Immature natural killer cell (primary cell): Measurements from ENCODE around the gene ZNF526. TPM values are rescaled to one million over a fixed set of nuclear protein-coding genes. Genes with fewer than 3 reads are reported as not detected.

Experiments
- DNase-seq, 3 donors: peaks; one replicate each; pipeline ENCODE4 v3.0.0; 2022; ENCODE audit warnings: mixed read lengths in 1 of 3
- H3K27ac Mint-ChIP-seq, 6 donors: one replicate each; pipeline ENCODE4 v1.8.0; 2020; ENCODE audit warnings: mixed read lengths in 6 of 6, mild to moderate bottlenecking in 5 of 6, inconsistent platforms in 4 of 6, moderate library complexity in 3 of 6
- H3K27me3 Mint-ChIP-seq, 3 donors: one replicate each; pipeline ENCODE4 v1.8.0; 2020 to 2021; ENCODE audit warnings: low read depth in 3 of 3, mild to moderate bottlenecking in 3 of 3, mixed read lengths in 3 of 3, moderate library complexity in 3 of 3, inconsistent platforms in 1 of 3
- H3K36me3 Mint-ChIP-seq, 3 donors: one replicate each; pipeline ENCODE4 v1.8.0; 2020; ENCODE audit warnings: mixed read lengths in 3 of 3, inconsistent platforms in 2 of 3, mild to moderate bottlenecking in 2 of 3
- H3K4me1 Mint-ChIP-seq, 2 donors: one replicate each; pipeline ENCODE4 v1.8.0; 2020; ENCODE audit warnings: inconsistent platforms in 2 of 2, mild to moderate bottlenecking in 2 of 2, mixed read lengths in 2 of 2, moderate library complexity in 1 of 2
- H3K4me3 Mint-ChIP-seq, 5 donors: one replicate each; pipeline ENCODE4 v1.8.0; 2020; ENCODE audit warnings: mild to moderate bottlenecking in 5 of 5, mixed read lengths in 5 of 5, inconsistent platforms in 3 of 5, moderate library complexity in 3 of 5
- H3K9me3 Mint-ChIP-seq, 6 donors: one replicate each; pipeline ENCODE4 v1.8.0; 2020; ENCODE audit warnings: mild to moderate bottlenecking in 6 of 6, mixed read lengths in 6 of 6, inconsistent platforms in 4 of 6, moderate library complexity in 3 of 6
- polyA plus RNA-seq, 3 donors: library from polyadenylated mRNA; unstranded; fragments of 300-500 nt; fragmentation: Illumina TruSeq; gene quantifications; one replicate each; pipeline ENCODE4 v1.2.3, GENCODE V29; 2021

ZNF526 gene
- polyA plus RNA-seq, 3 donors from 2014 or later = 2.9 to 9.1 (median 5.2) TPM

DNA sequence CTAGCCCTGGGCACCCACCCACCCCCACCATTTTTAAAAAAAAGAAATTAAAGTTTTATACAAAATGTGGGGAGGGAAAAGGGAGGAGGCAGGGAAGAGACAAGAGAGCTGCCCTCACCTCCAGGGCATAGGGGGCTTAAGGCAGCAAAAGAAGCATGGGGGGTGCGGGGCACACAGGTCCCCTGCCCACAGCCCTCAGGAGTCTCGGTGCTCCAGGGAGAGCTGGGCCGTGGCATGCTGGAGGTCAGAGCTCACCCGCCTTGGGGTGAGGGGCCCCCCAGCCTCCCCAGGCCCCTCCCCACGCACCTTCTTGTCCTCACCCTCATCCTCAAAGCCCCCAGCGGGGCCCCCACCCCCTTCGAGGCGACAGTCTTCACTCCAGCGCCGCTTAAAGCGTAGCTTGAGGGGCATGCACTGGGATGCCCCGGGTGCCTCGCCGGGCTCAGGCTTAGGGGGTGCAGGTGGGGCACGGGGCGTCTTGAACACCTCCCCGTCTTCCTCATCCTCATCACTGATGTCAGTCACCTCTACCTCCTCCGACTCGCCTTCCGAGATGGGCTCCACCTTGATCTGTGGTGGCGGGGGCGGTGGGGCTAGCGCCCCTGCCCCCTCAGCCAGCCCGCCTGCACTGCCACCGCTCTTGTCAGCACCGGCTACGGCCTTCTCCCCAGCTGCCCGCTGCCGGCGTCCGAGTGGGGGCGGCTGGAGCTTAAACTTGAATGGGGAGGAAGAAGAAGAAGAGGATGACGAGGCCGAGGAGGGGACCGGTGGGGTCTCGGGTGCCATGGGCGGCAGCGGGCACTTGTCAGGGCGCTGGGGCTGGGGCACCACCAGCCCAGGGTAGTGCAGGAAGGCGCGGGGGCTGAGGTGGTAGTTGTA lies 28.4 kb downstream of the ZNF526 start:
- DNase-seq = no peak
- Mint-ChIP-seq H3K4me1 (peaks cover 29 to 39% of the 10 kb centered on the region in 2 donors), H3K9me3 (no peaks in the 10 kb centered on the region), H3K36me3 (no peaks in the 10 kb centered on the region), H3K4me3 (no peak overlapping the region), H3K27ac (no peak overlapping the region), H3K27me3 (peaks cover 5 to 10% (median 6%) of the 10 kb centered on the region in 3 donors)

DNA sequence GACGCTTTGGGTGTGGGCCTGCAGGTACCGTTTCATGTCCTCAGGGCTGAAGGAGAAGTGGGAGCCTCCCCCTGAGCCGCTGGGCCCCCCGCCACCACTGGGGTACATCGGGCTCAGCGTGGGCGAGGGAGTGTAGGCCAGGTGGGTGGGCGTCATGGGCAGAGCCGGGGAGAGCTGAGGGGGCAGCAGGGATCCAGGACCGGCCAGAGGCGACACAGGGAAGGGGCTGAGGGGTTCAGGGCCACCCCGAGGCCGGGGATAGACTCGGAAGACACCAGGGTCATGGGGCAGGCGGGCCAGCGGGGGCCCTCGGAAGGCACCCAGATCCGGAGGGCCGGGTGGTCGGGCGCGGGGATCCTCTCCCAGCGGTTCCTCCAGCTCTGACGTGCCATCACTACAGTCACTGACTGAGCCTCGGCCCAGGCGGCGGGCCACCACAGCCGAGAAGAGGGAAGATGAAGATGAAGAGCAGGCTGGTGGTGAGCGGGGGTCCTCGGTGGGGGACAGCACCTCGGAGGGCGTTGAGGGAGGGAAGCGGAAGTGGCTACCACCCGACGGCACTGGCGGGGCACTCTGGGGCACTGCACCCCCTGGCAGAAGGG lies 29.1 kb downstream of the ZNF526 start:
- Mint-ChIP-seq H3K27ac (no peak overlapping the region), H3K9me3 (no peaks in the 10 kb centered on the region), H3K4me1 (peaks cover 26 to 34% of the 10 kb centered on the region in 2 donors), H3K4me3 (no peak overlapping the region), H3K36me3 (no peaks in the 10 kb centered on the region), H3K27me3 (peaks cover 5 to 10% (median 6%) of the 10 kb centered on the region in 3 donors)
- no peak for DNase-seq

DNA sequence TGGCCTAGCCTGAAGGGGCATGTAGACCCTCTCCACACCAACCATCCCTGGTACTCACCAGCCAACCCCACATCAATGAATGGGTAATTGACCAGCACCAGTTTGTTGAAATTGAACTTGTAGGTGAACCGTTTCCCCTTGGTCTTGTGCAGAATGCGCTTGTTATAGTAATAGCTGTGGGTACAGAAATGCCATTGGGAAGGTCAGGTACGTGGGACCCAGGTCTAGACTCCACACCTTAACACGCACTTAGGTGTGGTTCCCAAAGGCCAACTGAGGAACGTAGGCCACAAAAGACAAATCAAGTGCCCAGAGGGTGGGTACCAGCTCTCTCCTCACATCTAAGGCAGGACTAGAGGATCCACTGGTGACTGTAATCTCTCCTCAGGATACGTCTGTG lies 29.7 kb downstream of the ZNF526 start:
- peaks cover 5 to 10% (median 6%) of the 10 kb centered on the region in 3 donors for H3K27me3 Mint-ChIP-seq
- H3K9me3 Mint-ChIP-seq = no peaks in the 10 kb centered on the region
- no peak overlapping the region for H3K4me3 Mint-ChIP-seq
- H3K27ac Mint-ChIP-seq = peak overlapping the region in 4 of 6 donors; percentile 9 to 61 (median 22)
- DNase-seq = no peak
- no peaks in the 10 kb centered on the region for H3K36me3 Mint-ChIP-seq
- peaks cover 21 to 29% of the 10 kb centered on the region in 2 donors for H3K4me1 Mint-ChIP-seq

DNA sequence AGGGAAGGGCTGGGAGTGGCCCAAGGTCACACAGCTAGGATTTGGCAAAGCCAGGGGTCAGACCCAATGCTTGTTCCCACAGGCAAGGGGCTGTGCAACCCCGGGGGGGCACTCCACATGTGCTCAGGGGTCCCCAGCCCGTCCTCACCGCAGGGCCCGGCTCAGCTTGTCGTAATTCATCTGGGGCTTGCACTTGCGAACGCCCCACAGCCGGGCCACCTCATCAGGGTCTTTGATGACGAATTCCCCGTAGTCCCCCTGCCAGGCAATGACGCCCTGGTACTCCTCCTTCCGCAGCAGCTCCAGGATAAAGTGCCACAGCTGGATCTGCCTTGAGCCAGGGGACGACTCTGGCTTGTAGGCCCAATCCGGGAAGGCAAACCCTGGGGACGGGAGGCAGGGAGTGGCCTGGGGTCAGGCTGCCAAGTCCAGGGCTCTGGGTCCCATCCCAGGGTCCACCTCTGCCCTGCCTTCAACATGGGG lies 30.1 kb downstream of the ZNF526 start:
- no peaks in the 10 kb centered on the region for H3K36me3 Mint-ChIP-seq
- H3K4me3 Mint-ChIP-seq = no peak overlapping the region
- H3K27me3 Mint-ChIP-seq = peaks cover 6 to 10% (median 8%) of the 10 kb centered on the region in 3 donors
- H3K27ac Mint-ChIP-seq = peak overlapping the region in 3 of 6 donors; percentile 9 to 61 (median 27)
- DNase-seq = no peak
- H3K9me3 Mint-ChIP-seq = no peaks in the 10 kb centered on the region
- peaks cover 16 to 25% of the 10 kb centered on the region in 2 donors for H3K4me1 Mint-ChIP-seq

DNA sequence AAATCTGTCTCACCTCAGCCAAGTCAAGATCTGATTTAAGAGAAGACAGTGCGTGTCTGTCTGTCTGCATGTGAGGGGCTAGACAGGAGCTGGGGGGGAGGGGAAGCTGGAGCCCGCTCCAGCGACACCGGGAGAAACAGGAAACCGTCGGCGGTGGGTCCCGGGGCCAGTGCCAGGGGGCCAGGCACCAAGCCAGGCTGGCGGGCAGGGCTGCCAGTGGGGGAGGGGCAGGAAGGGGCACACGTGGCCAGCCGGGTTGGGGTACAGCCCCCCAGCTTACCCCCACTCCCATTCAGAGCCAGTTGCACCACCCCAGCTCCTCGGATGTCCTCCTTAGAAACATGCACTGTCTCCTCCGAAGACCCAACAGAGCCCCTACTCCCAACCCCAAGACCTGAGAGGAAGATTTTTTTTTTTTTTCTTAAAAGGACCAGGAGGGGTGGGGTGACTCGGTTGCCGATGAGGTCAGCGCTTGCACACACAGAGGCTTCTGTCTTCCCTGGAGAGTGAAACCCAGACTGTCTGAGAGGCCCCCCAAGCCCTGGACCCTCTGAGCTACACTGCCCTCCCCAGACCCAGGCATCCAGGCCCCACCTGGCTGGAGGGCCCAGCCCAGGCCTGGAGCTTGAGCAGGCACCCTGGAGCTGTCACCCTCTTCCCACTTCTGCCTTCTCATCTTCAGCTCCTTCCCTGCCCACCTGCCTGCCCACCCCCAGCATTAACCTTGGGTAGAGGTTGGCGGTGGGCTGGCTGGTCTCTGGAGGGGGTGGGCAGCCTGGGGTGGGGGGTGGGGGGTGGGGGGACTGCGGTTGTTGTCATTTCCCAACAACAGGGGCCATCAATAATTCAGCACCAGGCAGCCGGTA lies 30.8 kb downstream of the ZNF526 start:
- peaks cover 19 to 25% of the 10 kb centered on the region in 2 donors for H3K4me1 Mint-ChIP-seq
- peaks cover 6 to 10% (median 8%) of the 10 kb centered on the region in 3 donors for H3K27me3 Mint-ChIP-seq
- H3K4me3 Mint-ChIP-seq = peak overlapping the region in 1 of 5 donors; percentile 29
- no peaks in the 10 kb centered on the region for H3K9me3 Mint-ChIP-seq
- no peaks in the 10 kb centered on the region for H3K36me3 Mint-ChIP-seq
- peak overlapping the region in 3 of 6 donors; percentile 12 to 75 (median 61) for H3K27ac Mint-ChIP-seq
- no peak for DNase-seq

DNA sequence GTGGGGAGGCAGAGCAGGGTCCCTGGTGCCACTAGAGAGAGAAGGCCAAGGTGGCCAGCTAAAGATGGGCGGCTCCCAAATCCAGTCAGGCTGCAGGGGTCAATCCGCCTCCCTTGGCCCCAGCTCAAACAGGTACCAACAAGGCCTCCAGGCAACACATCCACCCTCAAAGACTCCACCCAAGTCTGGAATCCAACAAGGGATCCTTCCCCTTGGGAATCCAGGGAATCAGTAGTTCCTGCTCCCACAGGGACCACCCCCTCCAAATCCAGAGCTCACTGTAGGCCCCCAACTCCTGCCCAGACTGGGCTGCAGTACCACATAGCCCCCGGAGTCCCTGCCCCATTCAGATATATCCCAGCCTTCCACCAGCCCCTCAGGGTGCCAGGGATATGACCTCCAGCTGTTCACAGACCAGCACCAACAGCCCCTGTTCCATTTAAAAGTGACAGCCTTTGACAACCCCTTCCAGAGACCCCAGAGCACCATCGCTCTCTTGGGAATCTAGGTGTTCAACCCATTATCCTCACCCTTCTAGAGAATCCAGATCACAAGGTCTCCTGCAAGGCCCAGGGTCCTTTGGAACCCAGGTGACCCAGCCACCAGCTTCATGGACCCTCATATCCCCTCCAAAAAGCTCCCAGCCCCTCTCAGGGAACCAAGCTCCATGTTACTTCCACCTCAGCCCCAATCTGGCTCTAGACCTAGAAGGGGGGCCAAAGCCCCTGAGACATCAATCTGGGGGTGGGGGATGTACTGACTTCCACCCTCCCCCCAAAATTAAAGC lies 31.7 kb downstream of the ZNF526 start:
- H3K36me3 Mint-ChIP-seq = no peaks in the 10 kb centered on the region
- H3K27ac Mint-ChIP-seq = peak overlapping the region; percentile 50 to 86 (median 78)
- H3K9me3 Mint-ChIP-seq = no peaks in the 10 kb centered on the region
- no peak for DNase-seq
- H3K4me1 Mint-ChIP-seq = peaks cover 27% of the 10 kb centered on the region in 2 donors
- peak overlapping the region; percentile 27 to 92 (median 61) for H3K4me3 Mint-ChIP-seq
- peaks cover 8 to 13% (median 8%) of the 10 kb centered on the region in 3 donors for H3K27me3 Mint-ChIP-seq

DNA sequence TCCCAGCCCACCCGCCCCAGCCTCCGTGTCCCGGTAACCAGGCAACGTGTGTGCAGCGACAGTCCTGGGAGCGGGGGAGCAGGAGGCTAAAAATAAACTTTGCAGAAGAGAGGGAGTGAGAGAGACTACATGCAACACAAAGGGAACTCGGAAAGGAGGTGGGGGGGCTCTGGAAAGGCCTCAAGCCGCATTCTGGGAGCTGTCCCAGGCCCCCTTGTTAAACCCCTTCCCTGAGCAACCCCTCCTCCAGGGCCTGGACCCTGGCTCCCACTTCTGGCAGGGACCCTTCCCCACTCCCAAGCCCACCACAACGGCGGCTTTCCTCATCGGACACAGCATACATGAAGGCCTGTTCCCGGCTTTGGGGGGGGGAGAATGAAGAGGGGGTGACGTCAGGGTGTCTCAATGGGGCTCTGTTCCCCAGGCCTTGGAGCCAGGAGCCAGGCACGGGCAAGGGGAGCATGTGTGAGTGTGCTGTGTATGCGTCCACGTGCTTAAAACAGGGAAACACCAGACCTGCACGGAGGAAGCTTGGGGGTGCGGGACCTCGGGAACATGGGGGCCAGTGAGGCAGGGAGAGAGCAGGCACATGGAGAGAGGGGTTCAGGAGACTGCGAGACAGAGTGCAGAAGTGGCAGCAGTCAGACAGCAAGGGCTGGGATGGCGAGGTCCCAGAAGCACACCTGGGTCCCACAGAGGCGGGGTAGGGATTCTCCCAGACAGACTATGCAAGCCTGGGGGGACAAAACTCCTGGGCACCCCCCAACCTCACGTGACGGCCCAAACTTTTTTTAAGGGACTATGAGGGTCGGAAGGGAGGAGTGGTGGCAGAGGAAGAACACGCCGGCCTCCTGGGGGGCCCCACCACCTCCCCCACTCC lies 32.5 kb downstream of the ZNF526 start:
- H3K4me1 Mint-ChIP-seq = peaks cover 24 to 28% of the 10 kb centered on the region in 2 donors
- H3K9me3 Mint-ChIP-seq = no peaks in the 10 kb centered on the region
- peak overlapping the region; percentile 83 to 92 (median 87) for H3K4me3 Mint-ChIP-seq
- H3K36me3 Mint-ChIP-seq = no peaks in the 10 kb centered on the region
- DNase-seq = no peak
- H3K27ac Mint-ChIP-seq = peak overlapping the region; percentile 79 to 96 (median 88)
- H3K27me3 Mint-ChIP-seq = peaks cover 8 to 14% (median 8%) of the 10 kb centered on the region in 3 donors

DNA sequence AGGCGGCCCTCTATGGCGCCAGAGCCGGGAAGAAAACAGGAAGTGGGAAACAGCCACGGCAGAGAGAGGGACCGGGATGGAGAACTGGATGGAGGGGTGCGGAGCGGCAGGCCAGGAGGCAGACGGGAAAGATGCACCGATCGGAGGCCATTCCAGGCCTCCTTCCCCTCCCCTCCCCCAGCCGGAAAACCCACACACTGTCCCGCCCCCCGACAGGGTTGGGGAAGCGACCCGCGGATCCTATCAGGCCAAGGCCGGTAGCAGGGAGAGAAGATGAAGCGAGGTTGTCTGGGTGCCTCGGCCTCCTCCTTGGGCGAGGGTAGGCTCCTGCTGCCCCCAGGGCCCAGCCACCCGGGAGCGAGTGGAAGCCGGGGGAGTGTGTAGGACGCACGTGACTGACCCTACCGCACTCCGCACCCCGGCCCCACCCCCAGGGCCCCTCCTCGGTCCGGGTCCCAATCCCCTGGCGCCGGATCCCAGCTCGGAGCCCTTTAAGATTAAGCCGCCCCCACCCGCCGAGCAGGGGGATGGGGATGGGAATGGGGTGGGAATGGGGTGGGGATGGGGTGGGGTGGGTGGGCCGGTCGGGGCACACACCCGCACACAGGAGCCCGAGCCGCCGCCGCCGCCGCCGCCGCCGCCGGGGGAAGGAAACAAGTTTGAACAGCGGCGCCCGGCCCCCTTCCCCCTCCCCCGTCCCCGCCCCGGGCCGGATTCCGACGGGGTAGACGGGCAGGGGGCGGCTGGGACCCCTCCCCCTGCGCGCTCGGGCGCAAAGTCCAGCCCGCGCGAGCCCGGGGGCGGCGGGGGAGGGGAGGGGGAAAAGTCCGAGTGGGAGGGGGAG lies 33.4 kb downstream of the ZNF526 start:
- H3K9me3 Mint-ChIP-seq = no peaks in the 10 kb centered on the region
- peak overlapping the region; percentile 79 to 96 (median 88) for H3K27ac Mint-ChIP-seq
- DNase-seq = peak; percentile 54 to 59 (median 58)
- H3K4me1 Mint-ChIP-seq = peaks cover 24 to 28% of the 10 kb centered on the region in 2 donors
- peaks cover 8 to 14% (median 8%) of the 10 kb centered on the region in 3 donors for H3K27me3 Mint-ChIP-seq
- no peaks in the 10 kb centered on the region for H3K36me3 Mint-ChIP-seq
- peak overlapping the region; percentile 83 to 92 (median 87) for H3K4me3 Mint-ChIP-seq

DNA sequence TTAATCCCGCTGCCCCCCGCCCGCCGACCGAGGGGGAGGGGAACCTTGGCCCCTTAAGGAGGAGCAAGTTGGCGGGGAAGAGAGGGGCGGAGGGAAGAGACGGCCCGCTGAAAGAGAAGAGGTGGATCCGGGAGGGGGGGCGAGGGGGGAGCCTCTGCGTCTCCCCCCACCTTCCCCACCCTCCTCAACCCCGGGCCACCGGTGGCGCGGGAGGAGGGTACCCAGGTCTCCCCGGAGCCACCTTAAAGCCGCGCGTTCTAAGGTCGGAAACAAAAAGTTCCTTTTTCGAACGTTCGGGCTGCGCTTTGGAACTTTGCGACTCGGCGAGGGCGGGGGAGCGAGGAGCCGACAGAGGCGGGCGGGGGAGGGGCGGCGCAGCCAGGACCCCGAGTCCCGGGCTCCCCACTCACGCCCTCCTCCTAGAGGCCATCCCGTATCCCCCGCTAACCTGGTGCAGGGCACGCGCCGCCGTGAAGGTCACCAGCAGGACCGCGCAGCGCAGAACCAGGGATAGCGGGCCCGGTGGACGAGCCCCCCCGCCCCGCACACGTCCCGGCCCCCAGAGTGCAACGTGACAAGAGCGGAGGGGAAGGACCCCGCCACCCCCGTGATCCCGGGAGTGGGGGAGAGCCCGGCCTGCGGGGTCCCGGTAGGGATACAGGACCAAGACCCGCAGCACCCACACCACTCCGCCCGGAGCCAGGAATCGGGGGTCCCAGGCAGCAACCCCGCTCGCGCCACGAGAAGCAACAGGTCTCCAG lies 34.2 kb downstream of the ZNF526 start:
- peaks cover 8 to 14% (median 8%) of the 10 kb centered on the region in 3 donors for H3K27me3 Mint-ChIP-seq
- peaks cover 24 to 28% of the 10 kb centered on the region in 2 donors for H3K4me1 Mint-ChIP-seq
- peak; percentile 69 to 74 (median 71) for DNase-seq
- H3K9me3 Mint-ChIP-seq = no peaks in the 10 kb centered on the region
- peak overlapping the region; percentile 10 to 88 (median 57) for H3K27ac Mint-ChIP-seq
- peak overlapping the region; percentile 69 to 80 (median 72) for H3K4me3 Mint-ChIP-seq
- no peaks in the 10 kb centered on the region for H3K36me3 Mint-ChIP-seq

DNA sequence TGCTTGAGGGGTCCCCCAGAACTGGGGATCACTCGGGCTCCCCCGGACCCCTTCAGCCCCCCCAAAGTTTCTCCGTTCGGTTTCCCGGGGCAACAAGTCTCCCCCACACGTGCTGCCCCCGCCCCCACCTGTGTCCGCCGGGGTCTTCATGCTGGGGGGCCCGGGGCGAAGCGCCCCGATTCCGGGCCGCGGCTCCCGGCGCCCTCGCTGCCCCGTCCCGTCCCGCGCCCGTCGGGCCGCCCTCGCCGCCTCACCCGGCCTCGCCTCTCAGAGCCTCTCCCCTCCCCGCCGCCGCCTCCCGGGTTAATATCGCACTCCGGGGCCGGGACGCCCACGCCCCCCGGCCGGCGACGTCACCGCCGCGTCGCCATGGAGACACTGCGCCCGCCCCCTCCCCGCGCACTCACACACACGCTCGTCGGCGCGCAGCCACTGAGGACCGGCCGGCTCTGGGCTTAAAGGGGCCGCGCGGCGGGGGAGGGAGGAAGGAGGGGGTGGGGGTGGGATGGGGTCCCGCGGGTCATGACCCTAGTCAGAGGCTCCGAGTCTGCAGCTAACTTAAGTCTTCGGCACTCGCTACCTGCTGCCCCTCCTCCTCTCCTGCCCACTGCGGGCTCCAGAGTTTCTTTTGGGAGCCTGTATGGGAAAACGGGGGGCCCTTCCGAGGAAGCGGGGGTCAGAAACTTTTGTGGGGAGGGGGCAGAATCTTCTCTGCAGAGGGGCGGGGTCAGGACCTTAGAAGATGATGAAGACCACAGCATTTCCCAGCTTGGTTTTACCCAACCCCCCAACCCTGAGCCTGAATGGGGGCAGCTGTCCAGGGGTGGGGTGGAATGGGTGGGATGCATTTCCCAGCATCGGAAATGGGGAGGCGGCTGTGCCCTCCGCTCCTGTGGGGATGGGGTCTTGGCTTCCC lies 35.0 kb downstream of the ZNF526 start, which contains the start of gene ERF:
ERF (minus strand) TSS at position 279 of the 916 bp plus-strand sequence; CDS start at position 150, 129 bp downstream.
- peak within 1 kb of the TSS; percentile 69 to 80 (median 72) for H3K4me3 Mint-ChIP-seq
- no peaks in the 10 kb centered on the region for H3K9me3 Mint-ChIP-seq
- H3K4me1 Mint-ChIP-seq = peaks cover 24 to 28% of the 10 kb centered on the region in 2 donors

More for the DNA sequence above, 35.0 kb downstream of the ZNF526 start, which contains the start of gene ERF:
- peak; percentile 92 to 95 (median 94) for DNase-seq
- H3K27me3 Mint-ChIP-seq = peaks cover 8 to 14% (median 8%) of the 10 kb centered on the region in 3 donors
- peak within 1 kb of the TSS; percentile 10 to 88 (median 76) for H3K27ac Mint-ChIP-seq
- H3K36me3 Mint-ChIP-seq = no peaks in the 10 kb centered on the region
